ENCODE measurements around the gene SLC23A1. TPM values are rescaled to one million over a fixed set of nuclear protein-coding genes. Genes with fewer than 3 reads are reported as not detected.

The SLC23A1 gene
- total RNA-seq, 1 experiment from 2014 or later: not detected

Other genes starting within 250 kb of the SLC23A1 start
- 54.3 and 54.9 TPM in 2 replicates for gene SIL1, start 184.9 kb downstream of the SLC23A1 start, total RNA-seq (2014; rRNA removed; shearing (Covaris generic))
- 344 and 359 TPM in 2 replicates for gene MATR3, start 89.6 kb downstream of the SLC23A1 start, total RNA-seq (2014; rRNA removed; shearing (Covaris generic))
- 105 and 120 TPM in 2 replicates for gene PAIP2, start 41.4 kb downstream of the SLC23A1 start, total RNA-seq (2014; rRNA removed; shearing (Covaris generic))
- 0.10 and 0.52 TPM in 2 replicates for gene MZB1, start 6.6 kb upstream of the SLC23A1 start, total RNA-seq (2014; rRNA removed; shearing (Covaris generic))
- gene PROB1, start 11.8 kb upstream of the SLC23A1 start, total RNA-seq (2014; rRNA removed; shearing (Covaris generic)): 1.5 and 1.8 TPM in 2 replicates
- gene SPATA24, start 20.8 kb upstream of the SLC23A1 start, total RNA-seq (2014; rRNA removed; shearing (Covaris generic)): 8.6 and 12.7 TPM in 2 replicates
- 2.2 and 8.8 TPM in 2 replicates for gene DNAJC18, start 56.2 kb upstream of the SLC23A1 start, total RNA-seq (2014; rRNA removed; shearing (Covaris generic))
- not detected in 2 replicates for gene ECSCR, start 79.4 kb upstream of the SLC23A1 start, total RNA-seq (2014; rRNA removed; shearing (Covaris generic))
- gene SMIM33, start 87.7 kb upstream of the SLC23A1 start, total RNA-seq (2014; rRNA removed; shearing (Covaris generic)): not detected in 2 replicates
- gene STING1, start 99.5 kb upstream of the SLC23A1 start, total RNA-seq (2014; rRNA removed; shearing (Covaris generic)): 1.6 and 3.0 TPM in 2 replicates
- 126 and 143 TPM in 2 replicates for gene UBE2D2, start 178.0 kb upstream of the SLC23A1 start, total RNA-seq (2014; rRNA removed; shearing (Covaris generic))

Measured in NCI-H460 (cell line).